ENCODE results near the gene KRTAP10-3.
"Not testable (repeated sequence)": the region's sequence is repeated elsewhere in the genome, so short reads cannot be mapped to it uniquely, and the experiment has no call there.

The KRTAP10-3 gene

GRCh38 chr21:44578371-44579055 lies 19.9 kb upstream of the KRTAP10-3 start:
- H3K4me3 ChIP-seq (ENCODE audit: low read depth, low read length) = no peak overlapping the region
- TF ChIP-seq, protein P1, sequence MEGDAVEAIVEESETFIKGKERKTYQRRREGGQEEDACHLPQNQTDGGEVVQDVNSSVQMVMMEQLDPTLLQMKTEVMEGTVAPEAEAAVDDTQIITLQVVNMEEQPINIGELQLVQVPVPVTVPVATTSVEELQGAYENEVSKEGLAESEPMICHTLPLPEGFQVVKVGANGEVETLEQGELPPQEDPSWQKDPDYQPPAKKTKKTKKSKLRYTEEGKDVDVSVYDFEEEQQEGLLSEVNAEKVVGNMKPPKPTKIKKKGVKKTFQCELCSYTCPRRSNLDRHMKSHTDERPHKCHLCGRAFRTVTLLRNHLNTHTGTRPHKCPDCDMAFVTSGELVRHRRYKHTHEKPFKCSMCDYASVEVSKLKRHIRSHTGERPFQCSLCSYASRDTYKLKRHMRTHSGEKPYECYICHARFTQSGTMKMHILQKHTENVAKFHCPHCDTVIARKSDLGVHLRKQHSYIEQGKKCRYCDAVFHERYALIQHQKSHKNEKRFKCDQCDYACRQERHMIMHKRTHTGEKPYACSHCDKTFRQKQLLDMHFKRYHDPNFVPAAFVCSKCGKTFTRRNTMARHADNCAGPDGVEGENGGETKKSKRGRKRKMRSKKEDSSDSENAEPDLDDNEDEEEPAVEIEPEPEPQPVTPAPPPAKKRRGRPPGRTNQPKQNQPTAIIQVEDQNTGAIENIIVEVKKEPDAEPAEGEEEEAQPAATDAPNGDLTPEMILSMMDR (IDR thresholded peaks at IDR 0.05; ENCODE audit: low read depth, low read length) = no peak

DNA sequence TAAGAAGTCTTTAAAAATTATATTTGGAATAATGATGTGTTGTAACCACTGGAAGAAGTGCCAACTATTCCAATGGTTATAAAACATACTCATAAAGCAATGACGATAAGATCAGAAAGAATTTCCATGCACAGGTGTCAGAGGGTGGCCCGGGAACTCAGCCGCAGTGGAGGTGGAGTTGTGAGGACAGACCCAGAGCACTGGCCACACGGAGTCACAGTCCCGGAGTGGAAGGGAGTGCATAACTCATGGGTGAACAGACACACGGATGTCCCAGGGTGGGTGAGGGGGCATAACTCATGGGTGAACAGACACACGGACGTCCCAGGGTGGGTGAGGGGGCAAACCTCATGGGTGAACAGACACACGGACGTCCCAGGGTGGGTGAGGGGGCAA lies 17.4 kb upstream of the KRTAP10-3 start:
- no peak overlapping the region for H3K4me3 ChIP-seq (ENCODE audit: low read depth, low read length)
- TF ChIP-seq, protein P1 (IDR thresholded peaks at IDR 0.05; ENCODE audit: low read depth, low read length) = no peak

DNA sequence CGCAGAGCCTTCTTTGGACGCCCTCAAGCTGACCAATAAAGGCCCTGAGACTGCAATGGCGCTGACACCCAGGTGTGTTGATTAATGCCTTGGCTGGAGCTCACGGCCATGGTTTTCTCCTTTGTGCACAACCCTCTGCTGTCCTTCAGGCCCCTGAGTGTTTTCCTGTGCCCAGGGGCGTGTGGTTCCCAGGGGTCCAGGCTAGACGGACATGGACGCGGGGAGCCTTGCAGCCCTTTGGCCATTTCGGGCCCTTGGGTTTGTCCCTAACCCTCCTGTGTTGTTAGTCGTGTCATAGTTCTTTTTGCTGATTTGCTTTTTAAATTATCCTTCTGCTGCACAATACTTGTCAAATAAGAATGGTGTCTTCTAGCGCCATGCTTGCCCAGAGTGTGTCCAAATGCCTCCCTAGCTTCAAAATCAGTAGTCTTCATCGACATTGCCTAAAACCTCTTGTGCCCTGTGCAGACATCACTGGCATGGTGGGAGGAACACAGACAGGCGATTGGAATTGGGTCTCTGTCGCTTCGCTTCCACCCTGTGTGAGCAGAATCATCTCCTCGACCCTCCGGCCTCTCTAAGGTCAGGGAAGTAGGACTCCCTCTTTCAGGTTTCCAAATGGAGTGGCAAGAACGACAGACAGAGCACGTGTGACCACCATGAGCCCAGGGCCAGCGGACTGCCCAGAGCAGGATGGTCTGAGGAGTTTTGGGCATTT lies 16.9 kb upstream of the KRTAP10-3 start:
- H3K4me3 ChIP-seq (ENCODE audit: low read depth, low read length) = no peak overlapping the region
- TF ChIP-seq, protein P1 (IDR thresholded peaks at IDR 0.05; ENCODE audit: low read depth, low read length) = no peak

- TF ChIP-seq, protein P1 (IDR thresholded peaks at IDR 0.05; ENCODE audit: low read depth, low read length) = no peak
Observed at GRCh38 chr21:44574457-44575306, 16.1 kb upstream of the KRTAP10-3 start.

GRCh38 chr21:44573630-44574456 lies 15.2 kb upstream of the KRTAP10-3 start, which contains the start of gene KRTAP10-4:
KRTAP10-4 (plus strand) TSS chr21:44573729; CDS start chr21:44573759, 30 bp downstream.
- H3K4me3 ChIP-seq (ENCODE audit: low read depth, low read length) = not testable (repeated sequence)

More at GRCh38 chr21:44574457-44575306, 16.1 kb upstream of the KRTAP10-3 start:
- no peak overlapping the region for H3K4me3 ChIP-seq (ENCODE audit: low read depth, low read length)

DNA sequence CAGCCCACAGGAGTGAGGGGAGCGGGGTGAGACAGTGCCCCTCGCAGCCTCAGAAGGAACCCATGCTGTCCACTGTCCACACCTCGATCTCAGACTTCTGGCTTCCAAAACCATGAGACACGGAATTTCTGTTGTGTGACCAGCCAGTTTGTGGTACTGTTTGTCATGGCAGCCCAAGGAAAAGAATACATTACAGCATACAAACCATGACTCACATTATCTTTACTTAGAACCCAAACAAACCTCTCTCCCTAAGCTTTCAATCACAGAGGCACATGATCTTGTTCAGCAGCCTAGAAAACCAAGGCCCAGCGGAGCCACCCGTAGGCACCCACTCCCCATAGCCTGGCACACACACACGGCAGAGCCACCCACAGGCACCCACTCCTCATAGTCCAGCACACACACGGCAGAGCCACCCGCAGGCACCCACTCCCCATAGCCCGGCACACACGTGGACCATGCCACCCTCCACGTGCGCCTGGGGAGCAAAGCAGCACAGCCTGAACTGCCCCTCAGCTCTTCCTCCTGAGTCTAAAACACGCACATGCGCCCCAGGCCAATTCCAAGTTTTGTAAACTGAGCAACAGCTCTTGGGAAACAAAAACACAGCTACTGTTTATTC lies 14.5 kb upstream of the KRTAP10-3 start:
- no peak overlapping the region for H3K4me3 ChIP-seq (ENCODE audit: low read depth, low read length)
- TF ChIP-seq, protein P1 (IDR thresholded peaks at IDR 0.05; ENCODE audit: low read depth, low read length) = no peak
